HepG2 (cell line): ENCODE measurements around the gene CREB3. TPM values are rescaled to one million over a fixed set of nuclear protein-coding genes. Genes with fewer than 3 reads are reported as not detected.
A peak's percentile ranks its signal among the peaks of the same experiment; 100 is the strongest.

ENCODE experiments used
- ATAC-seq: fragments of 200-7000 bp; cut with Tn5 transposase; 3 replicates; pipeline ENCODE4 v1.9.1; 2020; ENCODE audit warnings: mild to moderate bottlenecking, moderate library complexity
- BruUV-seq: library from RNA; stranded (reverse); fragments of 400-500 nt; replicated peaks from 2 replicates; lab custom pipeline; 2021; lab: Mats Ljungman, UMichigan
- CTCF ChIA-PET: fragments of 300-600 bp; formaldehyde crosslinking; extraction: SDS; loops from one replicate; lab custom pipeline; 2021; ENCODE audit warnings: low total read pairs, inconsistent platforms, low intra/inter-chr PET ratio; lab: Yijun Ruan, JAX
- POLR2A ChIA-PET: fragments of 350-600 bp; sonication (Branson Sonifier 250); formaldehyde crosslinking; loops from one replicate; lab custom pipeline; 2020; ENCODE audit warnings: antibody characterized with exemption, inconsistent platforms; lab: Yijun Ruan, JAX
- DNase-seq: peaks from one replicate; pipeline ENCODE4 v3.0.0-alpha.2; 2015; ENCODE audit warnings: low spot score
- FAIRE-seq: peaks from 3 replicates; lab custom pipeline; 2011; peaks lifted over from hg19 to GRCh38; lab: Jason Lieb, UNC
- H2AFZ ChIP-seq: one replicate; pipeline ENCODE4 v1.6.1; 2011; ENCODE audit warnings: low read length, inconsistent platforms
- H3K27ac ChIP-seq: fragments of 300-600 bp; 3 replicates; pipeline ENCODE4 v1.8.0; 2011; ENCODE audit warnings: mixed run types, mild to moderate bottlenecking, mixed read lengths, low read length, inconsistent platforms; ENCODE audit not compliant: insufficient read depth; ENCODE audit errors: extremely low read length
- H3K27me3 ChIP-seq, 2 experiments: fragments of 200-600 bp in 1 of 2; 2 replicates in 1 of 2; 3 replicates in 1 of 2; pipeline versions ENCODE4 v1.6.0 to v1.8.0; 2011; ENCODE audit warnings: low read length in 2 of 2, mild to moderate bottlenecking in 2 of 2, moderate library complexity in 2 of 2, inconsistent platforms in 1 of 2; ENCODE audit not compliant: insufficient read depth in 2 of 2, control insufficient read depth in 1 of 2
- H3K36me3 ChIP-seq, 2 experiments: fragments of 200-600 bp in 1 of 2; replicated peaks in 1 of 2; 2 replicates in 1 of 2; 3 replicates in 1 of 2; pipeline versions ENCODE4 v1.5.1 to v1.8.0; 2011; ENCODE audit warnings: low read length in 2 of 2, inconsistent platforms in 1 of 2; ENCODE audit not compliant: insufficient read depth in 2 of 2, control insufficient read depth in 1 of 2
- H3K4me1 ChIP-seq: 2 replicates; pipeline ENCODE4 v1.5.1; 2012; ENCODE audit warnings: low read length, inconsistent platforms; ENCODE audit not compliant: insufficient read depth
- H3K4me2 ChIP-seq: 2 replicates; pipeline ENCODE4 v1.6.0; 2011; ENCODE audit warnings: low read depth, low read length, inconsistent platforms
- H3K4me3 ChIP-seq, 3 experiments: fragments of 200-600 bp in 1 of 3; sonication (generic), shearing (Covaris generic) in 1 of 3; replicated peaks in 1 of 3; 2 replicates each; pipeline ENCODE4 v1.5.1; 2011 to 2016; ENCODE audit warnings: low read length in 3 of 3, inconsistent platforms in 2 of 3, low read depth in 2 of 3, mild to moderate bottlenecking in 2 of 3, control low read depth in 1 of 3, mixed read lengths in 1 of 3; ENCODE audit not compliant: insufficient read depth in 1 of 3
- H3K79me2 ChIP-seq: one replicate; pipeline ENCODE4 v1.6.1; 2011; ENCODE audit warnings: low read length, inconsistent platforms; ENCODE audit not compliant: insufficient read depth
- H3K9ac ChIP-seq: 2 replicates; pipeline ENCODE4 v1.6.0; 2011; ENCODE audit warnings: mild to moderate bottlenecking, low read depth, low read length, inconsistent platforms; ENCODE audit not compliant: insufficient read depth
- H3K9me3 ChIP-seq: 2 replicates; pipeline ENCODE4 v1.5.1; 2012; ENCODE audit warnings: mild to moderate bottlenecking, low read length
- H4K20me1 ChIP-seq: 2 replicates; pipeline ENCODE4 v1.6.0; 2011; ENCODE audit warnings: inconsistent platforms, mild to moderate bottlenecking, low read length, moderate library complexity; ENCODE audit not compliant: insufficient read depth
- EHMT2 ChIP-seq: fragments of 200-600 bp; sonication (generic); IDR thresholded peaks from 2 replicates; pipeline ENCODE4 v1.7.0; 2017; ENCODE audit warnings: antibody characterized with exemption, low read depth, low read length, borderline replicate concordance
- ELF4 ChIP-seq: sonication (generic); formaldehyde crosslinking; IDR thresholded peaks from 2 replicates; pipeline ENCODE4 v1.5.0; 2020; ENCODE audit warnings: missing genetic modification reagents, mild to moderate bottlenecking, moderate library complexity, borderline replicate concordance
- FOSL1 ChIP-seq: sonication (generic); formaldehyde crosslinking; IDR thresholded peaks from 2 replicates; pipeline ENCODE4 v1.9.0; 2021; ENCODE audit warnings: missing genetic modification reagents, borderline replicate concordance
- NR2F2 ChIP-seq: IDR thresholded peaks from 2 replicates; pipeline ENCODE4 v1.6.1; 2012; ENCODE audit warnings: low read depth, inconsistent platforms, borderline replicate concordance
- PHF5A ChIP-seq: IDR thresholded peaks from one replicate; pipeline ENCODE4 v1.6.1; 2018; ENCODE audit warnings: low read depth, missing genetic modification reagents; ENCODE audit not compliant: unreplicated experiment
- TCF12 ChIP-seq, 2 experiments: fragments of 450-650 bp in 1 of 2; sonication (generic) in 1 of 2; formaldehyde crosslinking in 1 of 2; IDR thresholded peaks; 2 replicates each; pipeline versions ENCODE4 v1.6.1 to v1.8.0; 2017 to 2022; ENCODE audit warnings: antibody characterized with exemption in 1 of 2, mild to moderate bottlenecking in 1 of 2, missing genetic modification reagents in 1 of 2, moderate library complexity in 1 of 2
- TMF1 ChIP-seq: sonication (generic); formaldehyde crosslinking; IDR thresholded peaks from 2 replicates; pipeline ENCODE4 v1.8.1; 2022; ENCODE audit warnings: low read depth, missing genetic modification reagents
- ZNF333 ChIP-seq: sonication (generic); formaldehyde crosslinking; IDR thresholded peaks from 2 replicates; pipeline ENCODE4 v1.4.0; 2020; ENCODE audit warnings: mild to moderate bottlenecking, missing genetic modification reagents, borderline replicate concordance
- ZNF577 ChIP-seq: sonication (generic); formaldehyde crosslinking; IDR thresholded peaks from 2 replicates; pipeline ENCODE4 v1.4.0; 2020; ENCODE audit warnings: mild to moderate bottlenecking, low read depth, missing genetic modification reagents, borderline replicate concordance
- WGBS: methylation state at CpG from one replicate; pipeline ENCODE4 v1.1.6; 2017; ENCODE audit warnings: low lambda C conversion rate; 5-methylcytosine and 5-hydroxymethylcytosine counted together
- in situ Hi-C: cut with HindIII; loops from 2 replicates; pipeline ENCODE4 v1.10.0; 2017; ENCODE audit warnings: low pct_unique_long_range_greater_than_20kb; ENCODE audit not compliant: extremely low pct_ligation_motif_present
- intact Hi-C: fragments of 100-400 bp; cut with micrococcal nuclease; formaldehyde crosslinking; loops from one replicate; pipeline ENCODE4 v1.10.0; 2022; ENCODE audit not compliant: unreplicated experiment
- polyA plus RNA-seq, 8 experiments: library from polyadenylated mRNA; depleted of rRNA in 3 of 8; stranded (reverse) in 7 of 8; unstranded in 1 of 8; fragments of >200 nt; fragmentation: Illumina TruSeq in 4 of 8; extraction: Trizol in 4 of 8; gene quantifications; 2 replicates each; pipeline versions ENCODE4 v1.2.1 to v1.2.3, GENCODE V29; 2011 to 2016; ENCODE audit warnings: low read depth in 4 of 8, missing spikeins in 1 of 8, mixed read lengths in 1 of 8; ENCODE audit not compliant: insufficient read depth in 1 of 8
- total RNA-seq, 5 experiments: library from RNA; depleted of rRNA; stranded (reverse); fragments of >200 nt; fragmentation: Illumina TruSeq; extraction: Trizol; gene quantifications; 2 replicates each; pipeline ENCODE4 v1.2.3, GENCODE V29; 2016; ENCODE audit warnings: low read depth in 1 of 5
- TF ChIP-seq, protein P1 (sequence below), 2 experiments: sonication (generic) in 1 of 2; formaldehyde crosslinking in 1 of 2; IDR thresholded peaks; 2 replicates each; pipeline versions ENCODE4 v1.4.0 to v1.6.1; 2018 to 2020; ENCODE audit warnings: missing genetic modification reagents in 2 of 2, borderline replicate concordance in 1 of 2, low read depth in 1 of 2, mild to moderate bottlenecking in 1 of 2, missing biosample characterization in 1 of 2
- TF ChIP-seq, protein P2 (sequence below): sonication (generic); formaldehyde crosslinking; IDR thresholded peaks from 2 replicates; pipeline ENCODE4 v1.4.0; 2020; ENCODE audit warnings: missing genetic modification reagents, mild to moderate bottlenecking, borderline replicate concordance
- TF ChIP-seq, protein P3 (sequence below): sonication (generic); formaldehyde crosslinking; IDR thresholded peaks from 2 replicates; pipeline ENCODE4 v1.4.0; 2020; ENCODE audit warnings: missing genetic modification reagents

The CREB3 gene
- total and polyA plus RNA-seq, 2 of the 13 experiments (the other 11 are each of a cell fraction or from before 2014, with no cell fraction given): 11.1 to 34.2 TPM

DNA sequence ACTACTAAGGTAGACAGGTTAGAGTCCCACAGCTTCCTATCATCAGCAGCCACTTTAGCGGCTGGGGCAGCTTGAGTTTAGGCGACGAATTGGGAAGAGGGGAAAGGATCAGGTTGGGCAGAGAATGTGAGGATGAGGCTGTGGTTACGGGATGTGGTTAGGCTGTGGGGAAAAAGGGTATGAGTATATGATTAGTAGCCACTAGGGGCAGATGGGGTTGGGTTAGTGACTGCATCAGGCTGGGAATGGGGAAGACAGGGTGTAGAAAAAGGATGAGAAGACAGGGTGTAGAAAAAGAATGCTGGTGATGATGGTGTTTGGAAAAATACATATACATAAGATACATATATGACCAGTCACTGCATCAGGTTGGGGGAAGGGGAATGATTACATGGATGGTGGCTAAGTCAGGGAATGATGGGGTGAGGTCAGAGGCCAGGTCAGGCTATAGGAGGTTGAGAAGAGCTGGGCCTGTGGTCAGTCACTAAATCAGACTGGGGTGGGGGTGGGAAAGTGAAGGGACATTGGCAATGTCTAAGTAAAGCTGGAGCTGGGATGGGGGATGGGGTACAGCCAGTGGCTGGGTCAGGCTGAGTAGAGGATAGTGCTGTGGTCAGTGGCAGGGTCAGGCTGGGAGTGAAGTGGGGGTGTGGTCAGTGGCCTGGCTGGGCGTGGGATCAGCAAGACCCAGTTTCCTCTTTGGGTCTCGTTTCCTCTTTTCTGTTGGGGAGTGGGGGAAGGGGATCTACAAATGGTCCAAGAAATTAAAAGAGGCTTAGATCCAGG is 2.6 kb upstream of the CREB3 start (continued):
- TF ChIP-seq FOSL1: no peak
- no peak for TF ChIP-seq PHF5A (CRISPR knock-in tag)
- TF ChIP-seq, protein P1, sequence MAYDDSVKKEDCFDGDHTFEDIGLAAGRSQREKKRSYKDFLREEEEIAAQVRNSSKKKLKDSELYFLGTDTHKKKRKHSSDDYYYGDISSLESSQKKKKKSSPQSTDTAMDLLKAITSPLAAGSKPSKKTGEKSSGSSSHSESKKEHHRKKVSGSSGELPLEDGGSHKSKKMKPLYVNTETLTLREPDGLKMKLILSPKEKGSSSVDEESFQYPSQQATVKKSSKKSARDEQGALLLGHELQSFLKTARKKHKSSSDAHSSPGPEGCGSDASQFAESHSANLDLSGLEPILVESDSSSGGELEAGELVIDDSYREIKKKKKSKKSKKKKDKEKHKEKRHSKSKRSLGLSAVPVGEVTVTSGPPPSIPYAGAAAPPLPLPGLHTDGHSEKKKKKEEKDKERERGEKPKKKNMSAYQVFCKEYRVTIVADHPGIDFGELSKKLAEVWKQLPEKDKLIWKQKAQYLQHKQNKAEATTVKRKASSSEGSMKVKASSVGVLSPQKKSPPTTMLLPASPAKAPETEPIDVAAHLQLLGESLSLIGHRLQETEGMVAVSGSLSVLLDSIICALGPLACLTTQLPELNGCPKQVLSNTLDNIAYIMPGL (CRISPR knock-in tag; IDR thresholded peaks at IDR 0.05; ENCODE audit: borderline replicate concordance in 1 of 2, low read depth in 1 of 2): peak in 1 of 2 experiments; percentile 35; a peak in 1 of 4 replicates
- TF ChIP-seq, all 625 proteins: peak for 9

DNA sequence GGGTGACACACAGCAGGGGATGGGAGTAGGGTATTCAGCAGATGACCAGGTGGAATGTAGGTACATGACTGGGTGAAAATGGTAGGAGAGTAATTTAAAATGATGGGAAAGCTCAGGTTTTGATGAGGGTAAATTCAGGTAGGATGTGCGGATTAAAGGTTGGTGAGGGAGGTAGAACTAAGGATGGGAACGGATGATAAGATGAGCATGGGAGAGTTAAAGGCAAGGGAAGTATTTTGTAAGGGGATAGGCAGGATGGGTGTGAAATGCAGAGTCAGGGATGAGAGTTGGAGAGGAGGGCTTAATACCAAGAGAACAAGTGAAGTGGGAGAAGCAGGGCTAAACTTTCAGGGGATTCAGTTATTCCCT is 2.0 kb upstream of the CREB3 start:
- BruUV-seq: no TSS peak
- Histone ChIP-seq H3K79me2 (peaks cover 64% of the 10 kb centered on the region), H4K20me1 (peaks cover 30% of the 10 kb centered on the region), H3K27ac (peak overlapping the region; percentile 95), H3K9me3 (no peaks in the 10 kb centered on the region), H3K4me3 (peak overlapping the region; percentile 92 to 98 (median 92); a peak in 5 of 6 replicates), H3K9ac (peak overlapping the region; percentile 86), H2AFZ (no peak overlapping the region), H3K4me2 (peak overlapping the region; percentile 98), H3K27me3 (no peaks in the 10 kb centered on the region; a peak in 1 of 5 replicates), H3K4me1 (peaks cover 64% of the 10 kb centered on the region), H3K36me3 (peaks cover 2 to 23% of the 10 kb centered on the region in 2 experiments; a peak in 4 of 5 replicates)
- ChIA-PET POLR2A (interaction anchor here (1.0 to 4.1 kb wide), 6 partner anchors 17 to 84 kb away, joined by 3 to 102 read pairs (median 20); partner anchors contain the start of genes ARHGEF39, CCDC107, GBA2 and HINT2), CTCF (no interaction called here)
- in situ Hi-C loops: no loop called here
- FAIRE-seq: no peak
- ATAC-seq: no peak
- TF ChIP-seq EHMT2 (no peak), TMF1 (no peak), NR2F2 (no peak), ZNF577 (CRISPR knock-in tag) (no peak), ELF4 (no peak), TCF12 (IDR thresholded peaks at IDR 0.05) (no peak), TCF12 (CRISPR knock-in tag; IDR thresholded peaks at IDR 0.05) (no peak), ZNF333 (CRISPR knock-in tag) (no peak)
- TF ChIP-seq, protein P2, sequence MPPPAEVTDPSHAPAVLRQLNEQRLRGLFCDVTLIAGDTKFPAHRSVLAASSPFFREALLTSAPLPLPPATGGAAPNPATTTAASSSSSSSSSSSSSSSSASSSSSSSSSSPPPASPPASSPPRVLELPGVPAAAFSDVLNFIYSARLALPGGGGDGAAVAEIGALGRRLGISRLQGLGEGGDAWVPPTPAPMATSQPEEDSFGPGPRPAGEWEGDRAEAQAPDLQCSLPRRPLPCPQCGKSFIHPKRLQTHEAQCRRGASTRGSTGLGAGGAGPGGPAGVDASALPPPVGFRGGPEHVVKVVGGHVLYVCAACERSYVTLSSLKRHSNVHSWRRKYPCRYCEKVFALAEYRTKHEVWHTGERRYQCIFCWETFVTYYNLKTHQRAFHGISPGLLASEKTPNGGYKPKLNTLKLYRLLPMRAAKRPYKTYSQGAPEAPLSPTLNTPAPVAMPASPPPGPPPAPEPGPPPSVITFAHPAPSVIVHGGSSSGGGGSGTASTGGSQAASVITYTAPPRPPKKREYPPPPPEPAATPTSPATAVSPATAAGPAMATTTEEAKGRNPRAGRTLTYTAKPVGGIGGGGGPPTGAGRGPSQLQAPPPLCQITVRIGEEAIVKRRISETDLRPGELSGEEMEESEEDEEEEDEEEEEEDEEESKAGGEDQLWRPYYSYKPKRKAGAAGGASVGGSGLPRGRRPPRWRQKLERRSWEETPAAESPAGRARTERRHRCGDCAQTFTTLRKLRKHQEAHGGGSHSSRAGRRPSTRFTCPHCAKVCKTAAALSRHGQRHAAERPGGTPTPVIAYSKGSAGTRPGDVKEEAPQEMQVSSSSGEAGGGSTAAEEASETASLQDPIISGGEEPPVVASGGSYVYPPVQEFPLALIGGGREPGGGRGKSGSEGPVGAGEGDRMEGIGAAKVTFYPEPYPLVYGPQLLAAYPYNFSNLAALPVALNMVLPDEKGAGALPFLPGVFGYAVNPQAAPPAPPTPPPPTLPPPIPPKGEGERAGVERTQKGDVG: no peak
- TF ChIP-seq, protein P3, sequence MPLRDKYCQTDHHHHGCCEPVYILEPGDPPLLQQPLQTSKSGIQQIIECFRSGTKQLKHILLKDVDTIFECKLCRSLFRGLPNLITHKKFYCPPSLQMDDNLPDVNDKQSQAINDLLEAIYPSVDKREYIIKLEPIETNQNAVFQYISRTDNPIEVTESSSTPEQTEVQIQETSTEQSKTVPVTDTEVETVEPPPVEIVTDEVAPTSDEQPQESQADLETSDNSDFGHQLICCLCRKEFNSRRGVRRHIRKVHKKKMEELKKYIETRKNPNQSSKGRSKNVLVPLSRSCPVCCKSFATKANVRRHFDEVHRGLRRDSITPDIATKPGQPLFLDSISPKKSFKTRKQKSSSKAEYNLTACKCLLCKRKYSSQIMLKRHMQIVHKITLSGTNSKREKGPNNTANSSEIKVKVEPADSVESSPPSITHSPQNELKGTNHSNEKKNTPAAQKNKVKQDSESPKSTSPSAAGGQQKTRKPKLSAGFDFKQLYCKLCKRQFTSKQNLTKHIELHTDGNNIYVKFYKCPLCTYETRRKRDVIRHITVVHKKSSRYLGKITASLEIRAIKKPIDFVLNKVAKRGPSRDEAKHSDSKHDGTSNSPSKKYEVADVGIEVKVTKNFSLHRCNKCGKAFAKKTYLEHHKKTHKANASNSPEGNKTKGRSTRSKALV (CRISPR knock-in tag): no peak
- 98% methylated on average over 2 of the region's 2 CpGs for WGBS
- DNase-seq: no peak
- intact Hi-C loops: loop anchor here (5.0 to 10.0 kb wide), 2 partner anchors 97 to 236 kb away; partner anchors contain the start of genes FAM221B, RUSC2 and TMEM8B
